ENCODE results near the gene ENC1.

ENC1 gene

DNA sequence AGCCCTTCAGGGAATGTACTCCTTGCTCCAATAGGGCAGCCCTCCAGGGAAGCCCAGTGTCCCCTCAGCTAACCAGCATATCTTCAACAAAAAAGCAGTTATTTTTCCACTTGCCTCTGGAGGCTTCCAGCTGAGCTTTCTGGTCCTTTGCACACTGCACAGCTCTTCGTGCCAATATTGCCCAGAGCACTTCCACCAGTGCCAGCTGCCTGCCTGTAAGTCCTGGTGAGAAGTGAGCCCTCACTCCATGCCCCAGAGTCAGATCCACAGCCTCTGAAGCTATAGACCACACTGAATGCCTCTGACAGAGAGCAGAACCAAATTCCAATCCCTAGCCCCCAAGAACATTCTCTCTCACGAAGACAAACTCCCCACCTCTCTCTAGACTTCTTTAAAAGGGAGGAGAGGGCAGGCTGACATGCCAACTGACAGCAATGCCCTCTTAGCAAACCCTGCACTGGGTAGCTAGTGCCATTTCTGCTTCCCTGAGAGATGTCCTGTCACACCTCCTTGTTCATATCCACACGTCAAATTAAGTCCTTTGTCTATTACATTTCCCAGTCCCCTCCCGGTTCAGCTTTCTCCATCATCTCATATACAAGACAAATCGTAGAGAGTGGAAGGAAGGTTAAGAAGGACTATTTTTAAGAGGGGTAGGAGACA lies 31.8 kb upstream of the ENC1 start:
- no peak overlapping the region for H3K27ac ChIP-seq (ENCODE audit: low read depth, low read length, severe bottlenecking)
- no peak overlapping the region for H3K4me3 ChIP-seq (ENCODE audit: extremely low read depth, insufficient read depth, low read length, poor library complexity, severe bottlenecking)
- H3K4me1 ChIP-seq (ENCODE audit: control insufficient read depth, insufficient read depth, low read length, poor library complexity, severe bottlenecking) = no peaks in the 10 kb centered on the region
- WGBS, 2 experiments (ENCODE audit: insufficient coverage in 2 of 2) = 78 to 100% methylated on average over 2 of the region's 5 CpGs
- H3K36me3 ChIP-seq (ENCODE audit: control insufficient read depth, insufficient read depth, low read length) = no peaks in the 10 kb centered on the region
- H3K9me3 ChIP-seq (ENCODE audit: control insufficient read depth, low read length) = no peaks in the 10 kb centered on the region

DNA sequence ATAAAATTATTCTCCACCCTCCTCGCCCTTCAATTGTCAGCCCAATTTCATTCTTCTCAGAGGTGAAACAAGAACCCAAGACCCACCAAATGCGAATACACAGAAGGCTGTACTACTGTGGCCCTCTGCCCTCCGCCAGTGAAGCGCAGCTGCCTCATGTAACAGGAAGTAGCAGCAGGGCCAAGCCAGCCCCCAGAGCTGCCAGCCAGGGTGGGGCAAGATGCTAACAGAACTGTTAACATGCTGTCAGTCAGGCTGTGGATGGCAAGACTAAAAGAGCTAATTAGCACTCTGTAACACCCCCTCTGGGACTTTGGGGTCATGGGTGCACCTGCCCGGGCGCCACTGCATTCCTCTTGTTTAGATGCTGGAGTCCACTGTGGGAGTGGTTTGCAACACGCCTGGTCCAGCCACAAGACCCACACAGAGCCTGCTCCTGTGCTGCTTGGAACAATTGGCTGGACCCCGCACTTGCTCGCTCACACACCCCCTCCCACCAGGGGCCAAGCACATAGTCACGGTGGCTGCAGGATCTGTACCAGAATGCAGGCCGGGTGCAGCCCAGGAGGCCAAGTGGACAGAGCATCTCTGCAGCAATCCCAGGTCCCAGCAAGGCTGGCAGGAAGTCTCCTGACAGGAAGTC lies 30.0 kb upstream of the ENC1 start:
- no peak overlapping the region for H3K27ac ChIP-seq (ENCODE audit: low read depth, low read length, severe bottlenecking)
- H3K4me3 ChIP-seq (ENCODE audit: extremely low read depth, insufficient read depth, low read length, poor library complexity, severe bottlenecking) = no peak overlapping the region
- H3K9me3 ChIP-seq (ENCODE audit: control insufficient read depth, low read length) = no peaks in the 10 kb centered on the region
- H3K4me1 ChIP-seq (ENCODE audit: control insufficient read depth, insufficient read depth, low read length, poor library complexity, severe bottlenecking) = no peaks in the 10 kb centered on the region
- H3K36me3 ChIP-seq (ENCODE audit: control insufficient read depth, insufficient read depth, low read length) = no peaks in the 10 kb centered on the region
- 91 to 95% methylated on average over 9 to 11 of the region's 11 CpGs for WGBS, 2 experiments (ENCODE audit: insufficient coverage in 2 of 2)

DNA sequence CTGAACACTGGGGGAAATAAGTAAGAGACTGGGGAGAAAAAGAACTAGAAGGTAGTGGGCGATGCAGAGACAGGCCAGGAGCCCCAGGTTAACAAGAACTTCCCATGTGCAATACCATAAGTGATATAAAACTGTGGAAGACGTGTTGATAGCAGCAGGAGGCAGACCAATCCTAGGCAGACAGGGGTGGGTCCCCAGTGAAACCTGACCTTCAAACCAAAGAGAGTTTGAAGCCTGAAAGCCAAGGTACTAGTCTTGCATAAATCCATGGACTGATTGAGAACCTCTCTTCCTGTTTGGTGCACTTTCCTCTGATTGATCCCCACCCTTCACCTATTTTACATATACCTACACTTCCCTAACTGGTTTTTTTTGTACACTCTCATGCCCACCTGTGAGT lies 29.3 kb upstream of the ENC1 start:
- no peak overlapping the region for H3K27ac ChIP-seq (ENCODE audit: low read depth, low read length, severe bottlenecking)
- no peak overlapping the region for H3K4me3 ChIP-seq (ENCODE audit: extremely low read depth, insufficient read depth, low read length, poor library complexity, severe bottlenecking)

DNA sequence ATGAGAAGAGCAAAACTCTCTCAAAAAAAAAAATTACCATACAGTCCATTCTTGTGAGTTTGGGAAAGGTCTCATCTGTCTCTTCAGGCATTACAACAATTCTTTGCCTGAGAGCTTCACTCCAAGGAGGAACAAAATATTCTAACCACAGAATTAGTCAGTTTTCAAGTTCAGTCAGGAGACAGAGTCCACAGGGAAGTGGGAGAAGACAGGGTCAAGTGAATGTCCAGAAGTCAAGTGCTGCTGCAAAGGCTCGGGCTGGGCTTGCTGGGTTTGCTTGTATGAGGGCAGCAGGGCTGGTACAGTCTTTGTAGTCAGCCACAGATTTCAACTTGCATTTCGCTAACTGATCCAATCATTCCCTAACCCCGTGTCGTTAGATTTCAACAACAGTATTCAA lies 26.9 kb upstream of the ENC1 start:
- H3K36me3 ChIP-seq (ENCODE audit: control insufficient read depth, insufficient read depth, low read length) = no peaks in the 10 kb centered on the region
- no peak overlapping the region for H3K4me3 ChIP-seq (ENCODE audit: extremely low read depth, insufficient read depth, low read length, poor library complexity, severe bottlenecking)
- H3K4me1 ChIP-seq (ENCODE audit: control insufficient read depth, insufficient read depth, low read length, poor library complexity, severe bottlenecking) = no peaks in the 10 kb centered on the region
- WGBS, 2 experiments (ENCODE audit: insufficient coverage in 2 of 2) = 95 to 100% methylated on average over 3 to 4 of the region's 4 CpGs
- no peaks in the 10 kb centered on the region for H3K9me3 ChIP-seq (ENCODE audit: control insufficient read depth, low read length)
- no peak overlapping the region for H3K27ac ChIP-seq (ENCODE audit: low read depth, low read length, severe bottlenecking)

More for the DNA sequence above, 29.3 kb upstream of the ENC1 start:
- H3K4me1 ChIP-seq (ENCODE audit: control insufficient read depth, insufficient read depth, low read length, poor library complexity, severe bottlenecking) = no peaks in the 10 kb centered on the region
- H3K9me3 ChIP-seq (ENCODE audit: control insufficient read depth, low read length) = no peaks in the 10 kb centered on the region
- no peaks in the 10 kb centered on the region for H3K36me3 ChIP-seq (ENCODE audit: control insufficient read depth, insufficient read depth, low read length)
- 84 to 100% methylated on average over 2 of the region's 2 CpGs for WGBS, 2 experiments (ENCODE audit: insufficient coverage in 2 of 2)

DNA sequence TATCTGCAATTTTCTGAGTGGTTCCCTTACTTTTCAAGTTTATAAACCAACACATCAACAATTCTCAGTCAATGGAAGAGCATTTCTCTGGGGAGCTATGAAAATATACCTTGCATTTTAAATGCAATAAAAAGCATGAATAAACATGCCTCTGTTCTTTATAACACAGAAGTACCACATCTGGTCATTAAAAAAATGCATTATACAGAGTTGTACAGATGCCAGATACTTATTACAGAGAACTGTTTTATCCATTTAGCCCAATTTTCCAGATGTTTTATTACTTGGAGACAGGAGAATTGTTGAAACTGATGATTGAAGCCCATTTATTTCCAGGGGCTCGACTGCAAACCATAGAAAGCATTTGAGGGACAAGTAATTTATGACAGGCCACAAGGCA lies 25.3 kb upstream of the ENC1 start:
- 73 to 90% methylated on average over 1 of the region's 1 CpG for WGBS, 2 experiments (ENCODE audit: insufficient coverage in 2 of 2)
- Histone ChIP-seq H3K36me3 (ENCODE audit: control insufficient read depth, insufficient read depth, low read length) (no peaks in the 10 kb centered on the region), H3K27ac (ENCODE audit: low read depth, low read length, severe bottlenecking) (no peak overlapping the region), H3K4me1 (ENCODE audit: control insufficient read depth, insufficient read depth, low read length, poor library complexity, severe bottlenecking) (peaks cover 3% of the 10 kb centered on the region), H3K4me3 (ENCODE audit: extremely low read depth, insufficient read depth, low read length, poor library complexity, severe bottlenecking) (no peak overlapping the region), H3K9me3 (ENCODE audit: control insufficient read depth, low read length) (no peaks in the 10 kb centered on the region)

DNA sequence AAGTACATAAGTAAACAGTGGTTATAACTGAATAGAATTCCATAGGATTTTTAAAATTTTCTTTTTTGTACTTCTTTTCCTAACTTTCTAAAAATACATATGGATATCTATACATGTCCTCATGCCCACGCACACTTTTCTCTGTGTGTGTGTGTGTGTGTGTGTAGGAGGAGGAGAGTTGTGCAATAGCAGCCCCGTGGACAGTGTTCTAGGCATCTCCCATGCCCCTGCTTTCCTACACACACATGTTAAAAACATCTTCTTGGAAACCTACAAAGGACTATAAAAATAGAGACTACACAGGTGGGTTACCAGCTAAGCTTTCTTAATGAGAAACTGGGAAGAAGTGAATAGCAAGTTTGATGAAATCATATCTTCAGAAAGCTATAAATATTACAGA lies 24.7 kb upstream of the ENC1 start:
- no CpG with 5 or more reads among the region's 2 CpGs for WGBS, 2 experiments (ENCODE audit: insufficient coverage in 2 of 2)
- no peak overlapping the region for H3K27ac ChIP-seq (ENCODE audit: low read depth, low read length, severe bottlenecking)

DNA sequence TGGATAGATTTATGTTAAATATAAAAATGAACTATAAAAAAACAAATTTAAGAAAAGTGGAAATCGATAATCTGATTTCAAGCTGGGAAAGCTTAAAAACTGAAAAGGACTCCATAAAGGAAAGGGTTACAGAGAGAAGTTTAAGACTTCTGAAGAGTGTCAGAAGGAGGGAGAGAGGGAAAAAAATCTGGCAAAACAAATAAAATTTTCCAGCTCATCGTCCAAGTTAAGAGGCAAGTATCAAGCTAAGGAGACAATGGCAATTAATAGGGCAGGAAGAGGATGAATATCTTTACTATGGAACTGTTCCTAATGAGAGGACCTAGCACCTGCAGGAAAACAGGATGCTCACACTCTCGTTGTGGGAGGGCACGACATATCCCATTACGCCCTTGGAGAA lies 24.0 kb upstream of the ENC1 start:
- no peak overlapping the region for H3K4me3 ChIP-seq (ENCODE audit: extremely low read depth, insufficient read depth, low read length, poor library complexity, severe bottlenecking)
- 80 to 97% methylated on average over 2 to 4 of the region's 5 CpGs for WGBS, 2 experiments (ENCODE audit: insufficient coverage in 2 of 2)
- no peaks in the 10 kb centered on the region for H3K9me3 ChIP-seq (ENCODE audit: control insufficient read depth, low read length)
- H3K4me1 ChIP-seq (ENCODE audit: control insufficient read depth, insufficient read depth, low read length, poor library complexity, severe bottlenecking) = peaks cover 3% of the 10 kb centered on the region
- H3K27ac ChIP-seq (ENCODE audit: low read depth, low read length, severe bottlenecking) = no peak overlapping the region
- no peaks in the 10 kb centered on the region for H3K36me3 ChIP-seq (ENCODE audit: control insufficient read depth, insufficient read depth, low read length)

More for the DNA sequence above, 24.7 kb upstream of the ENC1 start:
- no peaks in the 10 kb centered on the region for H3K9me3 ChIP-seq (ENCODE audit: control insufficient read depth, low read length)
- H3K4me1 ChIP-seq (ENCODE audit: control insufficient read depth, insufficient read depth, low read length, poor library complexity, severe bottlenecking) = peaks cover 3% of the 10 kb centered on the region
- H3K36me3 ChIP-seq (ENCODE audit: control insufficient read depth, insufficient read depth, low read length) = no peaks in the 10 kb centered on the region
- no peak overlapping the region for H3K4me3 ChIP-seq (ENCODE audit: extremely low read depth, insufficient read depth, low read length, poor library complexity, severe bottlenecking)

DNA sequence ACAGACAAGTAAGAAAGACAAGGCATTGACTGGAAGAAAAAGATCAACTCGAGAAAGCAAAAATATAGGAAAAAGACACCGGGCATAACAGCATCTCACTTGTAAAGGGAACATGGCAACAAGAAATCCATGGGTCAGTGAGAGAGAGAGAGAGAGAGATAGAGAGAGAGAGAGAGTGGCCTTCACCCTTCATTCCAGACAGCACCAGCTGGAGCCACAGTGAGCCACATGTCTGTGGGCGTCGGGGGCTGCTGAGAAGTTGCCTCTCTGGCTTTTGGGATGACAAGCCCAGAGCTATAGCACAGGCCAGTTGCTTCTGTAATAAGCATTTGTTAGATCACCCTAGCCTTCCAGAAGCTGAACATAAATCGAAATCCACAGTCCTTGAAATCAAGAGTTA lies 20.3 kb upstream of the ENC1 start:
- H3K4me3 ChIP-seq (ENCODE audit: extremely low read depth, insufficient read depth, low read length, poor library complexity, severe bottlenecking) = no peak overlapping the region
- peaks cover 6% of the 10 kb centered on the region for H3K9me3 ChIP-seq (ENCODE audit: control insufficient read depth, low read length)
- WGBS, 2 experiments (ENCODE audit: insufficient coverage in 2 of 2) = 94 to 97% methylated on average over 5 of the region's 5 CpGs
- H3K36me3 ChIP-seq (ENCODE audit: control insufficient read depth, insufficient read depth, low read length) = no peaks in the 10 kb centered on the region
- H3K27ac ChIP-seq (ENCODE audit: low read depth, low read length, severe bottlenecking) = no peak overlapping the region
- peaks cover 3% of the 10 kb centered on the region for H3K4me1 ChIP-seq (ENCODE audit: control insufficient read depth, insufficient read depth, low read length, poor library complexity, severe bottlenecking)

DNA sequence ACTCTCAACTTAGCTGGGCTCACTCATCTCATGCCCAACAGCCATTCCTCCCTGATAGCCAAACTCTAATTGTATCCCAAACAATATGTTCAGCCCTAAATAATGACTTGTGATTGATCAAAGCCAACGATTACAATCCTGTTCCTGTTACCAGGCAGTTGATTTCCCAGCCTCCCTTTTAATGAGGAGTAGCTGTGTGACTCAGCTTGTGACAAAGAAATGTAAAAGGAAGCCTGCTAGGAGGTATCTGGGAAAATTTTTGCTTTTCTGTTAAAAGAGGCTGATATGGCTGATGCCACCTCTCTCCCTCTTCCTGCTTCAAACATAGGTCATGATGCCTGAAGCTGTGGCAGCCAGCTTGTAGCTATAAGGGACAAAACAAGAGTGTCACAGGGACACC lies 19.6 kb upstream of the ENC1 start:
- Histone ChIP-seq H3K9me3 (ENCODE audit: control insufficient read depth, low read length) (peaks cover 6% of the 10 kb centered on the region), H3K36me3 (ENCODE audit: control insufficient read depth, insufficient read depth, low read length) (no peaks in the 10 kb centered on the region), H3K27ac (ENCODE audit: low read depth, low read length, severe bottlenecking) (no peak overlapping the region), H3K4me1 (ENCODE audit: control insufficient read depth, insufficient read depth, low read length, poor library complexity, severe bottlenecking) (peaks cover 3% of the 10 kb centered on the region), H3K4me3 (ENCODE audit: extremely low read depth, insufficient read depth, low read length, poor library complexity, severe bottlenecking) (no peak overlapping the region)
- WGBS, 2 experiments (ENCODE audit: insufficient coverage in 2 of 2) = 44% methylated on average over 1 of the region's 1 CpG; no CpG with 5 or more reads in 1 of the 2 experiments

DNA sequence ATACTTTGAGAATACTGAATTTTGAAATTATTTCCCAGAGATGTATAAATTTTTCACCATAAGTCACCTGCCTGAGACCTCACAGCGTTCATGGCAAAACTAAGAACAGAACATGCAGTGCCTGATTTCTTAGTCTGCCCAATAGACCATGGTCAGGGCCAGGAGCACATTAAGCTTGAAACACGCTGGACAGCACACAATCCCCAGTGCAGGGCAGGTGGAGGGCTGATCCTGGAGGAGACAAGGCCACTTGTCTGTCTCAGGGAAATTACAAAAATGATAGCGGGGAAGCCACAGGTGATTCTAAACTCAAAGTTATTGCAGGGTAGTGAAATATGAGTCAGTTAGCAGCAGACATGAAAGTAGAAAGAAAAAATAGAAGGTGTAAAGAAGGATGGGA lies 18.6 kb upstream of the ENC1 start:
- WGBS, 2 experiments (ENCODE audit: insufficient coverage in 2 of 2) = 84 to 89% methylated on average over 3 of the region's 3 CpGs
- no peaks in the 10 kb centered on the region for H3K36me3 ChIP-seq (ENCODE audit: control insufficient read depth, insufficient read depth, low read length)
- no peak overlapping the region for H3K4me3 ChIP-seq (ENCODE audit: extremely low read depth, insufficient read depth, low read length, poor library complexity, severe bottlenecking)
- H3K9me3 ChIP-seq (ENCODE audit: control insufficient read depth, low read length) = peaks cover 6% of the 10 kb centered on the region
- no peak overlapping the region for H3K27ac ChIP-seq (ENCODE audit: low read depth, low read length, severe bottlenecking)
- peaks cover 3% of the 10 kb centered on the region for H3K4me1 ChIP-seq (ENCODE audit: control insufficient read depth, insufficient read depth, low read length, poor library complexity, severe bottlenecking)

DNA sequence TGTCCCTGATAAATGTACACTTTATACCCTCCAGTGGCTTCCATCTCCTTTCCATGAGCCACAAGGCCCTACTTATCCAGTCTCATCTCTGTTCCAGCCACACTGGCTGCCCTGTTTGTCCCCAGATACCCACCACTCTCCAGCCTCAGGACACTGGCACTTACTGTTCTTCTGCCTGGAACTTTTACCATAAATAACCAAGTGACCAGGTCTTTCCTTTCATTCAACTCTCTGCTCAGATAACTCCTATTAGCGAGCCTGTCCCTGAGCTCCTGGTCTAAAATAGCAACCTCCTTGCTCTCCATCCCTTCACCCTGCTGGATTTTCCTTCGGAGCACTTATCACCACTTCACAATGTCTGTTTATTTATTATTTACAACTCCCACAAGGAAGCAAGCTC lies 16.6 kb upstream of the ENC1 start:
- Histone ChIP-seq H3K4me1 (ENCODE audit: control insufficient read depth, insufficient read depth, low read length, poor library complexity, severe bottlenecking) (peaks cover 3% of the 10 kb centered on the region), H3K27ac (ENCODE audit: low read depth, low read length, severe bottlenecking) (no peak overlapping the region), H3K36me3 (ENCODE audit: control insufficient read depth, insufficient read depth, low read length) (no peaks in the 10 kb centered on the region), H3K4me3 (ENCODE audit: extremely low read depth, insufficient read depth, low read length, poor library complexity, severe bottlenecking) (no peak overlapping the region), H3K9me3 (ENCODE audit: control insufficient read depth, low read length) (peaks cover 6% of the 10 kb centered on the region)
- 83 to 92% methylated on average over 1 to 2 of the region's 2 CpGs for WGBS, 2 experiments (ENCODE audit: insufficient coverage in 2 of 2)

Measured in mesodermal cell (in vitro differentiated cells).